Thyroid gland (tissue), 4 donors: Measurements from ENCODE around the gene EXOC4.

ENCODE experiments used
- POLR2A ChIP-seq, 2 donors: fragments of 450-650 bp; IDR thresholded peaks; one replicate each; pipeline ENCODE4 v1.6.1; 2017; ENCODE audit warnings: antibody characterized with exemption in 2 of 2, mild to moderate bottlenecking in 2 of 2, moderate library complexity in 1 of 2
- TF ChIP-seq, protein P1 (sequence below), 6 experiments: fragments of 200-600 bp in 3 of 6; fragments of 450-650 bp in 3 of 6; sonication (generic) in 3 of 6; IDR thresholded peaks; one replicate each; pipeline ENCODE4 v1.5.1; 2016 to 2019; ENCODE audit warnings: antibody characterized with exemption in 6 of 6, mild to moderate bottlenecking in 2 of 6, inconsistent platforms in 1 of 6, moderate library complexity in 1 of 6

GRCh38 chr7:133822001-133822641 lies 569.2 kb downstream of the EXOC4 start:
- TF ChIP-seq POLR2A (IDR thresholded peaks at IDR 0.05), result no peak
- TF ChIP-seq, protein P1, sequence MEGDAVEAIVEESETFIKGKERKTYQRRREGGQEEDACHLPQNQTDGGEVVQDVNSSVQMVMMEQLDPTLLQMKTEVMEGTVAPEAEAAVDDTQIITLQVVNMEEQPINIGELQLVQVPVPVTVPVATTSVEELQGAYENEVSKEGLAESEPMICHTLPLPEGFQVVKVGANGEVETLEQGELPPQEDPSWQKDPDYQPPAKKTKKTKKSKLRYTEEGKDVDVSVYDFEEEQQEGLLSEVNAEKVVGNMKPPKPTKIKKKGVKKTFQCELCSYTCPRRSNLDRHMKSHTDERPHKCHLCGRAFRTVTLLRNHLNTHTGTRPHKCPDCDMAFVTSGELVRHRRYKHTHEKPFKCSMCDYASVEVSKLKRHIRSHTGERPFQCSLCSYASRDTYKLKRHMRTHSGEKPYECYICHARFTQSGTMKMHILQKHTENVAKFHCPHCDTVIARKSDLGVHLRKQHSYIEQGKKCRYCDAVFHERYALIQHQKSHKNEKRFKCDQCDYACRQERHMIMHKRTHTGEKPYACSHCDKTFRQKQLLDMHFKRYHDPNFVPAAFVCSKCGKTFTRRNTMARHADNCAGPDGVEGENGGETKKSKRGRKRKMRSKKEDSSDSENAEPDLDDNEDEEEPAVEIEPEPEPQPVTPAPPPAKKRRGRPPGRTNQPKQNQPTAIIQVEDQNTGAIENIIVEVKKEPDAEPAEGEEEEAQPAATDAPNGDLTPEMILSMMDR (IDR thresholded peaks at IDR 0.05), result no peak
